Tibial artery (tissue), 4 donors: ENCODE results near the gene KIF6.

Experiments
- DNase-seq, 2 donors: peaks; one replicate each; pipeline ENCODE4 v3.0.0-alpha.2; 2019
- H3K27ac ChIP-seq, 2 donors: fragments of 200-600 bp; sonication (generic) in 1 of 2; 1 replicate in 1 of 2; 2 replicates in 1 of 2; pipeline ENCODE4 v1.5.1; 2018 to 2019; ENCODE audit warnings: mild to moderate bottlenecking in 1 of 2
- H3K27me3 ChIP-seq, 2 donors: fragments of 200-600 bp; sonication (generic) in 1 of 2; one replicate each; pipeline versions ENCODE4 v1.5.1 to v1.6.0; 2016 to 2019
- H3K36me3 ChIP-seq, 3 donors: fragments of 200-600 bp; sonication (generic) in 2 of 3; one replicate each; pipeline ENCODE4 v1.5.1; 2016 to 2019; ENCODE audit warnings: mild to moderate bottlenecking in 2 of 3
- H3K4me1 ChIP-seq, 4 donors: fragments of 200-600 bp; sonication (generic) in 2 of 4; 1 replicate in 3 of 4; 2 replicates in 1 of 4; pipeline ENCODE4 v1.5.1; 2016 to 2019
- H3K4me3 ChIP-seq, 2 donors: fragments of 200-600 bp; sonication (generic) in 1 of 2; 1 replicate in 1 of 2; 2 replicates in 1 of 2; pipeline ENCODE4 v1.5.1; 2018 to 2019; ENCODE audit warnings: mild to moderate bottlenecking in 2 of 2
- H3K9me3 ChIP-seq, 3 donors: fragments of 200-600 bp; sonication (generic) in 1 of 3; one replicate each; pipeline ENCODE4 v1.5.1; 2016 to 2019
- intact Hi-C: fragments of 100-400 bp; cut with DNase I; formaldehyde crosslinking; loops from one replicate; pipeline ENCODE4 v1.15.0; 2023; ENCODE audit warnings: low total_unique reads
- TF ChIP-seq, protein P1 (sequence below), 2 experiments: fragments of 200-600 bp in 1 of 2; fragments of 450-650 bp in 1 of 2; IDR thresholded peaks; one replicate each; pipeline ENCODE4 v1.5.1; 2017 to 2019; ENCODE audit warnings: antibody characterized with exemption in 2 of 2, mild to moderate bottlenecking in 1 of 2, moderate library complexity in 1 of 2

KIF6 gene

DNA sequence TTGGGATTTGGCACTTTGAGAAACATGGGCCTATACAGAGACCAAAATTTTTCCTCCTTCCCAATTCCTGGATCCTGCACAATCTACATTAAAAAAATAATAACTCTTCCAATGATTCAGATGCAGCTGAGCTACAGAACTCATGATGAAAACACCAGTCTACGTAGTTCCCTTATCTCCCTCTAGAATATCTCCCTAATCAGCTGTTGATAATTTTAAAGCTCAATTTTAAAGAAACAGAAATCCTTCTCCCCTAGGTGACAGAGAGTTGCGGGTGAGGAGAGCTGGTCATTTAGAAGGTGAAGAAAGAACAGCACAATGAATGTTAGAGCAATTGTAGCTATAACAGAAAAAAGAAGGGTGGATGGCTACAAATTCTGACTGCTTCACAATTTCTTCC, 227.1 kb downstream of the KIF6 start:
- Histone ChIP-seq H3K4me3 (no peak overlapping the region), H3K27me3 (no peaks in the 10 kb centered on the region), H3K4me1 (peaks cover 0 to 23% (median 12%) of the 10 kb centered on the region in 4 donors), H3K27ac (no peak overlapping the region), H3K9me3 (peaks cover 0 to 22% (median 8%) of the 10 kb centered on the region in 3 donors), H3K36me3 (no peaks in the 10 kb centered on the region)
- TF ChIP-seq, protein P1, sequence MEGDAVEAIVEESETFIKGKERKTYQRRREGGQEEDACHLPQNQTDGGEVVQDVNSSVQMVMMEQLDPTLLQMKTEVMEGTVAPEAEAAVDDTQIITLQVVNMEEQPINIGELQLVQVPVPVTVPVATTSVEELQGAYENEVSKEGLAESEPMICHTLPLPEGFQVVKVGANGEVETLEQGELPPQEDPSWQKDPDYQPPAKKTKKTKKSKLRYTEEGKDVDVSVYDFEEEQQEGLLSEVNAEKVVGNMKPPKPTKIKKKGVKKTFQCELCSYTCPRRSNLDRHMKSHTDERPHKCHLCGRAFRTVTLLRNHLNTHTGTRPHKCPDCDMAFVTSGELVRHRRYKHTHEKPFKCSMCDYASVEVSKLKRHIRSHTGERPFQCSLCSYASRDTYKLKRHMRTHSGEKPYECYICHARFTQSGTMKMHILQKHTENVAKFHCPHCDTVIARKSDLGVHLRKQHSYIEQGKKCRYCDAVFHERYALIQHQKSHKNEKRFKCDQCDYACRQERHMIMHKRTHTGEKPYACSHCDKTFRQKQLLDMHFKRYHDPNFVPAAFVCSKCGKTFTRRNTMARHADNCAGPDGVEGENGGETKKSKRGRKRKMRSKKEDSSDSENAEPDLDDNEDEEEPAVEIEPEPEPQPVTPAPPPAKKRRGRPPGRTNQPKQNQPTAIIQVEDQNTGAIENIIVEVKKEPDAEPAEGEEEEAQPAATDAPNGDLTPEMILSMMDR (IDR thresholded peaks at IDR 0.05): no peak
- intact Hi-C loops: no loop called here
- DNase-seq: no peak

DNA sequence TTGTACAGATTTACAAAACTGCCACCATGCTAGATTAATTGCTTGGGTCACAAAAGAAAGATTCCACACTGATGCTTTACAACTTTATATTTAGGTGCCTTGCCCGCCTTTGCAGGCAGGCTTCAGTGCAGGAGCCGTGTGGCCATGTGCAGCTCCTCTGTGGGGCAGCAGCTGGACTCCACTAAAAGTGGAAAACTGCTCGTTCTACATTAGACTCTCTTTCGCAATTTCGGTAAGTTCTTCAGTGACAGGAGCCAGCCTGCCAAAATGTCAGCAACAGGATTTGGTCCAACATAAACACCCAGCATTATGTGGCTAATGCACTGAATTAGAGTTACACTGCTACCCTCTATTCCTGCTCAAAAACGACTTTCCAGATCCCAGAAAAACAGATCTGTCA, 228.3 kb downstream of the KIF6 start:
- no peak overlapping the region for H3K4me3 ChIP-seq
- peak overlapping the region; percentile 9 to 31 for H3K27ac ChIP-seq
- intact Hi-C loops: no loop called here
- TF ChIP-seq, protein P1 (IDR thresholded peaks at IDR 0.05): peak; percentile 22 to 28
- DNase-seq: peak; percentile 75 to 85
- peaks cover 0 to 10% (median 5%) of the 10 kb centered on the region in 3 donors for H3K9me3 ChIP-seq
- H3K36me3 ChIP-seq: no peaks in the 10 kb centered on the region
- H3K4me1 ChIP-seq: peaks cover 0 to 24% (median 13%) of the 10 kb centered on the region in 4 donors
- H3K27me3 ChIP-seq: no peaks in the 10 kb centered on the region

DNA sequence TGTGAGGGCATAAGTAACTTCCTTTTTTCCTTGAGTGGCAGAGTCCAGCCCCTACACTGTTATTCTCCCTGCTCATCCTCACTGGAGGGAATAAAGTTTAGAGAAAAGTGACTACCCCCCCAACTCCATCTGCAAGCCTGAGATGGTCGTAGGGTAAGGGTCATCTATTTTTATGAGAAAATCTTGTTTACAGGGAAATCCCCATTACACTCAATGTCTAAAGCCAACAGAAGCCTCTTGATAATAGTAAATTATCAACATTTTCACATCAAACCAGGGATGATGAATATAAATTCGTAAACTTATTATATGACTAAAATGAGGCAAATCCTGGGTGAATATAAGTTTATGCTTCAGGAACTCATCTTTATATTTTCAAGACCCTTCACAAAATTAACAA, 228.8 kb downstream of the KIF6 start:
- Histone ChIP-seq H3K4me3 (no peak overlapping the region), H3K36me3 (no peaks in the 10 kb centered on the region), H3K27ac (no peak overlapping the region), H3K27me3 (no peaks in the 10 kb centered on the region), H3K9me3 (peaks cover 0 to 5% (median 3%) of the 10 kb centered on the region in 3 donors), H3K4me1 (peaks cover 0 to 24% (median 13%) of the 10 kb centered on the region in 4 donors)
- intact Hi-C loops: no loop called here
- no peak for DNase-seq
- TF ChIP-seq, protein P1 (IDR thresholded peaks at IDR 0.05): no peak

DNA sequence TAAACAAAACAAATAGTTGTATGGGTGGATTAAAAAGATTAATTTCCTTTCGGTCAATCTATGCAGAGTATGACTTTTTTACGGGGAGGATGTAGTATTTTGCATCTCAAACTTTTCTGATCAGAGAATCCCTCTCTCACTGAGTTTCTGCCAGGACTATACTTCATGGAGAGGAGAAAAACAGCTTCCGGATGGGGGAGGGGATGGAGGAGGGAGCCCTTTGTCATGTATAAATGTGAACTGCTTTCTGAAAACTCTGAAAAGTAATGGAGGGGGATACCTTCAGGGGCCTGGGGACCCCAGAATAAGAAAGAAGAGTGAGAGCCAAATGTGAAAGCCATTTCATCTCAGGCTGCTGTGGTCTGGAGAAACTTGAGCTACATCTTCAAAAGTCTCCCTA, 229.6 kb downstream of the KIF6 start:
- Histone ChIP-seq H3K4me3 (no peak overlapping the region), H3K9me3 (no peaks in the 10 kb centered on the region), H3K27me3 (no peaks in the 10 kb centered on the region), H3K4me1 (peaks cover 0 to 24% (median 13%) of the 10 kb centered on the region in 4 donors), H3K27ac (no peak overlapping the region), H3K36me3 (no peaks in the 10 kb centered on the region)
- DNase-seq: no peak
- intact Hi-C loops: no loop called here
- TF ChIP-seq, protein P1 (IDR thresholded peaks at IDR 0.05): no peak

DNA sequence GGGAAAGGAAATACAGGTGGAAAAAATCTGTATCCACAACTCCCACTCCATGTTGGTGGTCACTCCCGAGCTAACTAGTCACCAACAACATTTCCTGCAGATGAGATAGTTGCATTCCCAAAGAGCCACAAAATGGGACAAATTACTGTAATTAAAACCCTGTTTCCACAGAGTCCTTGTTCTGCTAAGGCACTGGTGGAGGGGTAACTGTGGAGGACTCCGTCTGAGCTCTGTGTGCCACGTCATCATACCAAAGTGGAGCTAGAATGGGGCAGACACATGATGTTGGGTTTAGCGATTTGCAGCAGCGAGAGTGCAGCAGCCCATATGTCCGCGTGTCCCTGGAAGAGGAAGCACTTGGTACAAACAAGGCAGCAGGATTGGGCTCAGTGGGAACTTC, 230.2 kb downstream of the KIF6 start:
- H3K4me1 ChIP-seq: peaks cover 0 to 24% (median 13%) of the 10 kb centered on the region in 4 donors
- TF ChIP-seq, protein P1 (IDR thresholded peaks at IDR 0.05): no peak
- no peaks in the 10 kb centered on the region for H3K9me3 ChIP-seq
- H3K27me3 ChIP-seq: no peaks in the 10 kb centered on the region
- DNase-seq: no peak
- no peaks in the 10 kb centered on the region for H3K36me3 ChIP-seq
- no peak overlapping the region for H3K27ac ChIP-seq
- no peak overlapping the region for H3K4me3 ChIP-seq
- intact Hi-C loops: no loop called here

DNA sequence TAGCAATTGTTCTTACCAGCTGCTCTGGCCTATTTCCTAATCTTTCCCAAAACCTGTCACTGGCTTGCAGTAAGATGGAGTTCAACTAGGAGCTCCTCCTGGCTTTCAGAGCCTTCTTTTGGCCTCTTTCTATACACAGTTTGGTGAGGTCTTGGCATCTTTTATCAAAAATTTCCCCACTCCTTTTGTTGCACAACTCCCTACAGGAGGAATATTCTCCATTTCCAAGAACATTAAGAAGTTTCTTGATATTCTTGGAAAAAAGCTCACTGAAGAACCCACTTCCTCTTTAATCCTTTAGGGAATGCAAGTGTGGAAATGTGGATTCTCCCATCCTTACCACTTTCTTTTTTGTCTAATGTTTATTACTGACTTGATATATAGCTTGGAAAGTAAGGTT, 231.4 kb downstream of the KIF6 start:
- intact Hi-C loops: no loop called here
- Histone ChIP-seq H3K9me3 (no peaks in the 10 kb centered on the region), H3K27me3 (no peaks in the 10 kb centered on the region), H3K4me3 (no peak overlapping the region), H3K4me1 (peaks cover 0 to 24% (median 13%) of the 10 kb centered on the region in 4 donors), H3K36me3 (no peaks in the 10 kb centered on the region), H3K27ac (no peak overlapping the region)
- TF ChIP-seq, protein P1 (IDR thresholded peaks at IDR 0.05): no peak
- peak in 1 of 2 donors; percentile 34 for DNase-seq
